IPS DF 4.7 (cell line): ENCODE data around the gene RFX2.
A peak's percentile ranks its signal among the peaks of the same experiment; 100 is the strongest.

Experiments
- DNase-seq: peaks from one replicate; pipeline ENCODE4 v3.0.0-alpha.2; 2013; ENCODE audit warnings: low spot score; ENCODE audit errors: extremely low read depth

The RFX2 gene

DNA sequence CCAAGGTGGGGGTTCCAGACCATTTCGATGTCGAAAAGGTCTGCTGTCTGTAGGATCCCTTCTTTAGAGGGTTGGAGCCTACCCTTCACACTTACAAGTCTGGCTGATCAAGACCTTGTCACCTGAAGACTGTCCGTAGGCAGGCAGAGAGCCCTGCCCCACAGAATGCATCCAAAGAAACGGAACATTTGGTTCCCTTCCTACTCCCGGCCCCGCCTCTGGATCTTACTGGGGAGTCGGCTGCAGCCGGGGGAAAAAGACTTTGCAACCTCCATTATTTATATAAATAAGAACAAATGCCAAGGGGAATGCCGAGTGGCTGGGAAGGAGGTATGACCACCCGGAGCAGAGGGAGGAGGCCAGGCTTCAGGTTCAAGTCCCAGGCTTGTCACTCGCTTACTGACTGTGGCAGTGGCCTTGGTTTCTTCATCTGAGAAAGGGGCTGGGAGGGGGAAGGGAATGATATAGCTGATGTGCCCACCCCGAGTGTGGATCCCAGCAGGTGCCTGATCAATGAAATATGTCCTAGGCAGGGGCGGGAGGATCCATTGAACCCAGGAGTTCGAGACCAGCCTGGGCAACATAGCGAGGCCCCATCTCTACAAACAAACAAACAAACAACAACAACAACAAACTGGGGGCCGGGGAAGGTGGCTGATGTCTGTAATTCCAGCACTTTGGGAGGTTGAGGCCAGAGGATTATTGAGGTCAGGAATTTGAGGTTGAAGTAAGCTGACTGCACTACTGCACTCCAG lies 48.7 kb downstream of the RFX2 start:
- no peak for DNase-seq

DNA sequence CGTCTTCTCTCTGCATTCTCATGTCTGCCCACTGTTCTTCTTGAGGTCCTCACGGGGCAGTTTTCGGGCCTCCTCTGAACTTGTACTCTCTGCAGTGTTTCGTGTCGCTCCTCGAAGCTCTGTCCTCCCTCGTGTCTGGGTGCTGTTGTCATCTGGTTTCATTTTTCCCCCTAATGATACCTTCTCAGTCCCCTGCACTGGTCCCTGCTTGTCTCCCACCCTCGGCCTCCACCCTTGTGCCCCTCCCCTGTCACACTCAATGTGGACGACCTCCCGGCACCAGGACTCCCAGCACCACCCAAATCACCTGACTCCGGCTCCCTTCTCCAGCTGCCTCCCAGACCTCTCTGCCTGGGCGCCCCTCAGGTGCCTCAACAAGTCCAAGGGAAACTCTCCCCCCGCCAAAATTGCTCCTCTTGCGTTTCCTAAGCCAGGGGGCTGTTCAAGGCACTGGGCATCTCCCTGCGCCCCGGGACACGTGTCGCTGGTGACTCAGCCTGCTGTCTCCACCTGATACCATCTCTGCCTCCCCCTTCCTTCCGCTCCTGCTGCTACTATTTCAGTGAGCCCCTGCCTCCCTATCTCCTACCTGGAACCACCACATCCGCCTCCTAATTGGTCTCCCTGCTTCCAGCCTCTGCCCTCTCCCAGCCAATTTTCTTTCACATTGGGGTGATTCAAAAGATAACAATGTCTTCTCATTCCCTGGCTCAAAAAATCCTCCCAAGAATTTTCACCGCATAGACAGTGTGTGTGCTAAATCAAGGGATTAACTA lies 49.5 kb downstream of the RFX2 start:
- no peak for DNase-seq

GRCh38 chr19:6059988-6060599 lies 50.2 kb downstream of the RFX2 start:
- no peak for DNase-seq

DNA sequence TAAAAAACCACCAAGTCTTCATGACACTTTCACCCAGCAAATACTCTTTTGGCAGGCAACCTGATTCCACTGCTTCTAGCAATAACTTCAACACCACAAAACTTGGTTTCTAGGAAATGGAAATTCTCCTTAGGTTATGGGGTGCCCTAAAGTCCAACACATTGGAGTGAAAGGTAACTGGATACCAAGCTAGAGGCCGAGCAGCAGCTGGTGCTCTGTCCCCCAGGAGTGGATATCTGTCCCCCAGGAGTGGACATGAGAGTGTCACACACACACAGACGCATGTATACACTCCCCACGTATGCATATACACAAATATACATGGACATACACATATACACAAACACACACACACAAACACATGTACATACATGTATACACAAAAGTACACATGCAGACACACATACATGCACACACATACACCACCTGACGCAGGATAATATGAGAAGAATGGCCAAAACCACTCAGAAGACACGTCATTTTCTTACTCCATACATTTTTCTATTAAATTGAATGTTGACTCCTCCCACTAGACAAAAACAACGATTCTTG lies 50.8 kb downstream of the RFX2 start:
- DNase-seq, result no peak

DNA sequence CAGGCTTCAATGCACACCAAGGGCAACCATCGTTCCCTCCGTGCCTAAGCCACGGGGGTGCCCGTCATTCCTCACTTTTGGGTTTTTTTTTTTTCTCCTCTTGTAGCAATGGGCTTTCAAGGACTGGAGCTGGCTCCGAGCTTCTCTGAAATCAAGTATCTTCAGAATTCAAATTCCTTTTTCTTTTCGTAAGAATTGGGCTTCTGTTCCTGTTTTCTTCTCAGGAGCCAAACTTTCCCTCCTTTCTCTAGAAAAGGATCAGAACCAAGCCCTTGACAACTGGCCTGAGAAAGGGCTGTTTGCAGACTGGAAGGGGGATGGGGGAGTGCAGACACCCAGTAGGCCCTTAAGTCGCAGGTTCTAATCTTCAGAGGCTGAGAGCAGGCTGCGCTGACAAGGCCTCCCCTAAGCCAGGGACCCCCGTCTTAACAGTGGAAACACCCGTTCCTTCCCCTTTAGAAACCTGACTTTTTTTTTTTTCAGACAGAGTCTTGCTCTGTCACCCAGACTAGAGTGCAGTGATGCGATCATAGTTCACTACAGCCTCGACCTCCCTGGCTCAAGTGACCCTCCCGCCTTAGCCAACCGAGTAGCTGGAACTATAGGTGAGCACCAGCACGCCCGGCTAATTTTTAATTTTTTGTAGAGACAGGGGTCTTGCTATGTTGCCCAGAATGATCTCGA lies 51.6 kb downstream of the RFX2 start:
- no peak for DNase-seq

DNA sequence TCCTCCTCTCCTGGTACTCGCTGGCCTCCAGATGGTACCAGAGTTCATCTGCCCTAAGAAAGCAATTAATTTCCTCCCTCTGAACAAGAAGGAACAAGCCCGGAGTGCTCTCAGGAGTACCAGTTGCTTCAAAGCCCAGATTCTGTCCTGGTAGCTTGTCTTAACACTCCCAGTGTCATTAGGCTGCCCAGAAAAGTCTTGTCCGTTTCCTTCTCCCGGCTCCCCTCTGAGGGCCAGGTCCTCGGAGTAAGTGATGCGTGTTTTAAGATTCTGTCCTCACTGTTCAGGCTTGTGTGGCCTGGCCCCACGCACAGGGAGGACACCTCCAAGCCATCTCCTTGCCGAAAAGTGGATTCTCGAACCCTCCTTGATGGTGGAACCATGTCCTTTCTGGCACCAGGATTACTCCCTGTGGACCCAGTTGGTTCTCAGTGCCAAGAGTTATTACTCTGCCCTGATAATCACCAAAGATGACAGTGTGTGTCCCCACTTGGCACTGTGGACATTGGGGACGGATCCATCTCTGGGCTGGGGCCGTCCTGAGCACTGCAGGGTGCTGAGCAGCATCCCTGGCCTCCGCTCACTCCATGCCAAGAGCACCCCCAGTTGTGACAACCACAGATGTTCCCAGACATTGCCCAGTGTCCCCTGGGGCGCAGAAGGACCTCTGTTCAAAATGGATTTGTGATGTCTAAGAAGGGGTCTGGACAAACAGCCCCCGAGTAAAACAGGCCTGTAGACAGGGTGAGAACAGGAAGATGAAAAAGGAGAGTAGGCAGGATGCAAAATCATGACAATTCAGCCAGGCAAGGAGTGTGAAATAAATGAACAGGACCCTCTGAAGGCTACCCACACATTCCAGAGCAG lies 52.4 kb downstream of the RFX2 start:
- no peak for DNase-seq

DNA sequence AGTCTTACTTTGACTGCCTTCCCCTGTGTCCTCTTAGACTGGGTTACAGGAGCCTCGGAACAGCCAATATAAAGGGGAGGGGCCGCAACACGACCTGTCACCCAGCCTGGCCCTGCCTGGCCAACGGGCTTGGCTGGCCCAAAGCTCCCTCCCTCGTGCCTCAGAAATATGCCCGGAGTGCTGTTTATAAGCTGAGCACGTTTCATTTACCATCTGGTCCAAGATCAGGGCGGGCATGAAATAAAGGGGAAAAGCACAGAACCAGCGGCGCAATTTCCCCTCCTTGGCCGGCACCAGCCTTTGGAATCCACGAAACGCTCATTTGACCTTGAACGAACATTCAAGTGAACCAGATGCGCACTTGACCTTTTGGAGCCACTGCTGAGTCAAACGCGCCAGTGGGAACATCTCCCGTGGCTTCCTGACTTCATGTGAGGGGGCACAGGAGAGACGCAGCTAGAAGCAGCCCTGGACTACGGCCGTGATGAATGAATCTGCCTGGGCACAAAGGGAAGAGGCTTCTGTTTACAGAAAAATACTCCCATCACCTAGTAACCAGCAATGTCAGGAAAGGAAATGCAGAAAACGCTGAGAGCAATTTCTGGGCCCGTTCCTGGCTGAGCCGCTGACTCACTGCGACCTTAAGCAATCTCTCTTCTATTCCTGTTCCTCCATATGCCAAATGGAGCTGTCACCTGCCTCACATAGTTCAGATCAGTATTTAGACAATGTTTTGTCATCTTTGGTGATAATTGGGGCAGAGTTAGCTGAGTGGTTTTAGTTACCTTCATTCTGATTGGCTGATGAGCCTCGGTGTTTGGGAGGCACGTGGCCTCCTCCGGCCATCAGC lies 53.3 kb downstream of the RFX2 start:
- no peak for DNase-seq

- DNase-seq, result no peak
Measured at GRCh38 chr19:6056282-6056741, 54.0 kb downstream of the RFX2 start.

DNA sequence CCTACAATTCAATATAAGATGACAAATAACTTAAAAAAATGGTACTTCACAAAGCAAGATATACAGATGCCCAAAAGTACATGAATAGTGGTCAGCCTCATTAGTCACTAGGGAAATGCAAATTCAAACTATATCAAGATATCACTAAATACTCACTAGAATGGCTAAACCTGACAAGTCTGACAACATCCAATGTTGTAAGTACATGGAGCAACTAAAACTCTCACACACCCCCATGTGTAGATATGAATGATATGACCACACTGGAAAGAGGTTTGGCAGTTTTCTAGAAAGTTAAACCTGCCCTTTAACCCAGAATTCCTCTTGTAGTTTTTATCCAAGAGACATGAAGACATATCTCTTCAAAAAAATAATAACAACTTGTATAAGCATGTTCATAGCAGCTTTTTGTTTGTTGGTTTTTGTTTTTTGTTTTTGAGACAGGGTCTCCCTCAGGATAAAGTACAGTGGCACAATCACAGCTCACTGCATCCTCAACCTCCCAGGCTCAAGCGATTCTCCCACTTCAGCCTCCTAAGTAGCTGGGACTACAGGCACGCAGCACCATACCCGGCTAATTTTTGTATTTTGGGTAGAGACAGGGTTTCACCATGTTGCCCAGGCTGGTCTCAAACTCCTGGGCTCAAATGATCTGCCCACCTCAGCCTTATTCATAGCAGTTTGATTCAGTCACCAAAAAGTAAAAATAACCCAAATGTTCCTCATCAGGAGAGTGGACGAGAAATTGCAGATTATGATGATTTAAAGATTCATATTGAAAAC lies 55.1 kb downstream of the RFX2 start:
- DNase-seq, result no peak

GRCh38 chr19:6048793-6049405 lies 61.4 kb downstream of the RFX2 start:
- DNase-seq, result no peak

DNA sequence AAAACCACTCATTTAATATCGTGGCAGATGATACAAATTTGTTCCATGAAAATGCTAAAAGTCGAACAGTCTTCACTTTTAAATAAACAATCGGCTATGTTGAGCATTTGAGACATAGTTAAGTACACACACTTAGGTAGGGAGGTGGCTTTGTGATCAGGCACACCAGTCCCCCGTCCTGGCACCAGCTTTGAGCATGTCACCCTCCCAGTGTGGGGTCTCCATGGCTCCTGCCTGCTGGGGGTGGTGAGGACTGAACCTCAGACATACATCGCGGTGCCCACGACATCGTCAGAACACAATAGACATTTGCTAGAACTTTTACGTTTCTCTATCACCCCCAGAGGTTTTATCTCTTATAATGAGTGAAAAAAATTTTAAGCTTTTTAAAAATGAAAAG lies 62.0 kb downstream of the RFX2 start:
- no peak for DNase-seq

DNA sequence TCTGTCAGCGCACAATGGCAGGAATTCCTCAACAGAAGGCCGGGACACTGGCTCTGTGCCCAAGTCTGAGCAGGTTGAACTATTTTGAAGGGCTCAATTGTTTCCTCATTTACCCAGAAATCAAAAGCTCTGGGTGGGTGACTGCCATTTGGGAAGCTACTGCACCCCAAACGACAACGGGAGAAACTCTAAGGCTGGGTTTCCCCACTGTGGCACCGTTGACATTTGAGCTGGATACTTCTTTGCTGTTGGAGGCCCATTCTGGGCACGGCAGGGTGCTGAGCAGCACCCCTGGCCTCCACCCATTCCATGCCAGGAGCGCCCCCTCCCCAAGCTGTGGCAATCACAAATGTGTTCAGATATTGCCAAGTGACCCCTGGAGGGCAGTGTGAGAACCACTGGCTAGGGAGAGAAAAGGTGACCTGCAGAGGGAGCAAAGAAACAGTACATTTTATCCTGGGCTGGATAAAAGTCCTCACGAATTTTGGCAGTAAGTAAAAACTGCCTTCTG lies 62.5 kb downstream of the RFX2 start:
- peak; percentile 49 for DNase-seq

DNA sequence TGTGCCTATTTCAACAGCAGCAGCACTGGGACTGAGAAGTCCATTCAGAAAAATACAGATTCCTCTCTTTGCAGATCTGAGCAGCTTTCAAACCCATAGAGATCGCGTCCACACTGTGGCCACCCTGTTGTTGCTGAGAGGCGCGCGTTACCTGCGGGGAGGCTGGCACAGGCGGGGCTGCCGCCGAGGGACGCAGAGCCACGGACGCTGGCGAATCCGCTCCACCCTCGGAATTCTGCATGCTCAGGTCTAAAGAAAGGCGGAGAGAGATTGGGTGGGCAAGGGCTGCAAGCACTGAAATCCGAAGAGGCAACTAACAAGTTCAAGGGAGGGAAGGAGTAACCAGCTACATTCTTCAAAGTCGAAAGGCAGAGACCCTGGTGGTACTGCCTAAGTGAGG lies 63.0 kb downstream of the RFX2 start:
- no peak for DNase-seq

GRCh38 chr19:6045108-6045507 lies 65.2 kb downstream of the RFX2 start:
- DNase-seq, result no peak

DNA sequence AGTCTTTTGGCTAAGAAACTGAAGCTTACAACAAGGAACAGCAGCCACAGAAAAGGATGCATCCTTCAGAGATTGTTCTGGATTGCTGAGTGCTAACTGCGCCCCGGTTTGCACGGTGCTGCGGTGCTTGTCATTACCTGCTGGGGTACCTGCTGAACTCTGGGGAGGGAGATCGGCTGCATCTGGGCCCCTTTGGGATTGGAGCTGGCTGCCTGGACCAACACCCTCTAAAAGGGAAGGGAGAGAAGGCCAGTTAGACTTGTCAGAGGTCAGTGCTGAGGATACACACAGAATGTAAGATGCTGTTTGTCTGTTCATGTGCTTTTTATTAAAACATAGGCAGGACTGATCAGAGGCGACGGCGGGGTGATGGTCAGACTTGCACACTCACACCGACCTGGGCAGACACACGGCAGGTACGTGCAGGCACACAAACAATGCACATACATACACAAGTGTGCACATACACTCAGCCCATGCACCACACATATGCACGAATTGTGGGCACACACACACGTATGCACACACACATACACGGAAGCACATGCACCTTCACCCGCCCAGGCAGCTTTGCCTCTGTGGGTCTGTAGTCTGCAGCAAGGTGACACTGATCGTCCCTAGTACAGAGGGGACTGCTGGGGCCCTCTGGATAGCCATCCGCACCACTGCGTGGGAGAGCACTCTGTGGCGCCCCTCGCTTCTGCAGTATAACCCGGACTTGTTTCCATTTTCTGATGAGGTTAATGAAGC lies 66.1 kb downstream of the RFX2 start:
- no peak for DNase-seq

- DNase-seq, result no peak
Measured at GRCh38 chr19:6042776-6043726, 67.2 kb downstream of the RFX2 start.
